ENCODE measurements around the gene NPBWR2.
"Not testable (repeated sequence)": the region's sequence is repeated elsewhere in the genome, so short reads cannot be mapped to it uniquely, and the experiment has no call there.

NPBWR2 gene

DNA sequence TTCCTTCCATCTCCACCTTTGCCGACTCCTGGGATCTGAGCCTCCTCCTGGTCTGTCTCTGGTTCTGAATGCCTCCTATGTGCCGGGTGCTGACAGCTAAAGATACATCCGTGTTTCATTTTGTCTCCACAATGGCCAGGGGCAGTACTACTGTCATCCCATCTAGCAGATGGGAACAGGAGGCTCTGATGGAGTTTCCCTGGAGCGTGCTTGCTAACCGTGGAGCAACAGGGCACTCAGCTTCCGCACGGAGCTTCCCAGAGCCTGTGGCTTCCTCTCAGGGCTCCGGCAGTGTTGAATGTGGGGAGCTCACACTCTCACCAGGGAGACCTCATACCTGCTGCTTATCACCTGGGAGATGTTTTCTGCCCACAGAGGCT lies 11.9 kb upstream of the NPBWR2 start:
- TF ChIP-seq, protein P1, sequence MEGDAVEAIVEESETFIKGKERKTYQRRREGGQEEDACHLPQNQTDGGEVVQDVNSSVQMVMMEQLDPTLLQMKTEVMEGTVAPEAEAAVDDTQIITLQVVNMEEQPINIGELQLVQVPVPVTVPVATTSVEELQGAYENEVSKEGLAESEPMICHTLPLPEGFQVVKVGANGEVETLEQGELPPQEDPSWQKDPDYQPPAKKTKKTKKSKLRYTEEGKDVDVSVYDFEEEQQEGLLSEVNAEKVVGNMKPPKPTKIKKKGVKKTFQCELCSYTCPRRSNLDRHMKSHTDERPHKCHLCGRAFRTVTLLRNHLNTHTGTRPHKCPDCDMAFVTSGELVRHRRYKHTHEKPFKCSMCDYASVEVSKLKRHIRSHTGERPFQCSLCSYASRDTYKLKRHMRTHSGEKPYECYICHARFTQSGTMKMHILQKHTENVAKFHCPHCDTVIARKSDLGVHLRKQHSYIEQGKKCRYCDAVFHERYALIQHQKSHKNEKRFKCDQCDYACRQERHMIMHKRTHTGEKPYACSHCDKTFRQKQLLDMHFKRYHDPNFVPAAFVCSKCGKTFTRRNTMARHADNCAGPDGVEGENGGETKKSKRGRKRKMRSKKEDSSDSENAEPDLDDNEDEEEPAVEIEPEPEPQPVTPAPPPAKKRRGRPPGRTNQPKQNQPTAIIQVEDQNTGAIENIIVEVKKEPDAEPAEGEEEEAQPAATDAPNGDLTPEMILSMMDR (IDR thresholded peaks at IDR 0.05) = no peak
- TF ChIP-seq ZFX (IDR thresholded peaks at IDR 0.05; ENCODE audit: borderline replicate concordance) = no peak
- H3K27ac ChIP-seq = no peak overlapping the region

DNA sequence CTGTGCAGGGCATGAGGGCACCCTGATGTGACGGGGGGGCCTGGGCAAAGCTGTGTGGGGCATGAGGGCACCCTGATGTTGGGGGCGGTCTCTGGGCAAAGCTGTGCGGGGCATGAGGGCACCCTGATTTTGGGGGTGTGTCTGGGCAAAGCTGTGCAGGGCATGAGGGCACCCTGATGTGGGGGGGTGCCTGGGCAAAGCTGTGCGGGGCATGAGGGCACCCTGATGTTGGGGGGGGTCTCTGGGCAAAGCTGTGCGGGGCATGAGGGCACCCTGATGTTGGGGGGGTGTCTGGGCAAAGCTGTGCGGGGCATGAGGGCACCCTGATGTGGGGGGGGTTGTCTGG lies 10.0 kb upstream of the NPBWR2 start:
- H3K27ac ChIP-seq = not testable (repeated sequence)

DNA sequence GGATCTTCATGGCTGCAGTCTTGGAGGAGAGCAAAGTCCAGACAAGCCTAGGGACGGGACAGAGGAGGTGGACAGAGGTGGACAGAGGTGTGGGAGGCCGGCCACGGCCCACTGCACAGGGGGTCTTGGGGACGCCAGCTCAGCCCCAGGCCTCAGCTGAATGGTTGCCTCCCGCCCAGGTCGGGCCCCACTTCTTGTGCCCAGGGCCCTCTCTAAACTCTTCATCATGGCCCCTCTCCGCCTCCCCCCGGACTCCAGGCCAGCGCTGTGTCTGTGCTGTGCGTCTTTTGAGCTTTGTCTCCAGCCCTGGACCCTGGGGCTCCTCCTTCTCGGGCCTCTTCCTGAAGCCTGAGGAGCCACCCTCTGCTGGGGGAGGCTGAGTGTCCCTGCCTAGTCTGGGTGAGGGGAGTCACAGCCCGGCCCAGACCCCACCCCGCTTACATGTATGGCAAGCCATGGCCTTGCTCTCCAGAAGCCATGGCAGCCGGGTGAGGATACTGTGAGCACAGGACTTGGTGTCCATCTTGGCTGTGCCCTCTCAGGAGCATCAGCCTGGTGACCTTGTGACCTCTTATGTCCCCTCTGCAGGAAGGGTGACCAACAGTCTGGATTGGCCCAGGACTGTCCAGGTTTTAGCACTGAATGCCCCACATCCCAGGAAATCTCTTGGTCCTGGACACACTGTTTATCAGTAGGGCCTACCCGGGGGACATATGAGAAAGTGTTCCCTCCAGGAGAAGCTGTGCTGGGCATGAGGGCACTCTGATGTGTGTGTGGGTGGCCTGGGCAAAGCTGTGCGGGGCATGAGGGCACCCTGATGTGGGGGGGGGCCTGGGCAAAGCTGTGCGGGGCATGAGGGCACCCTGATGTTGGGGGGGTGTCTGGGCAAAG lies 9.4 kb upstream of the NPBWR2 start:
- TF ChIP-seq ZFX (IDR thresholded peaks at IDR 0.05; ENCODE audit: borderline replicate concordance) = no peak
- TF ChIP-seq, protein P1 (IDR thresholded peaks at IDR 0.05) = no peak
- no peak overlapping the region for H3K27ac ChIP-seq

DNA sequence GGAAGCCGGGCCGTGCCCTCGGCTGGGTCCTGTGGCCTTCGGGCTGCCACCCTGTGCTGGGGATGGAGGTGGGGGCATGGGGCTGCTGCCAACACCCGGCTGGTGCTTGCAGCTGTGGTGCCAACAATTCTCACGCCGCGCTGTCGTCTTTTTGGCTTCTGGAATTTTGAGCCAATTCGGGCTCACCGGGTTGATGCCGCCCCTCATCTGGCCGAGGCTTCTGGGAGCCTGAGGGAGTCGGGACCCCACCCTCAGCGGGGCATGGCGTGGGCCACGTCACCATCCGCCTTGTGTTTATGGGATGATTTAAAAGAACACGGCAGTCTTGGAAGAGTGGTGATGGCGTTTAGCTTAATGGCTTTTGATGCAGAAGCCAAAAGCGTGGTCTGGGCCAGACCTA lies 8.7 kb upstream of the NPBWR2 start:
- H3K27ac ChIP-seq = no peak overlapping the region
- no peak for TF ChIP-seq ZFX (IDR thresholded peaks at IDR 0.05; ENCODE audit: borderline replicate concordance)
- TF ChIP-seq, protein P1 (IDR thresholded peaks at IDR 0.05) = no peak

DNA sequence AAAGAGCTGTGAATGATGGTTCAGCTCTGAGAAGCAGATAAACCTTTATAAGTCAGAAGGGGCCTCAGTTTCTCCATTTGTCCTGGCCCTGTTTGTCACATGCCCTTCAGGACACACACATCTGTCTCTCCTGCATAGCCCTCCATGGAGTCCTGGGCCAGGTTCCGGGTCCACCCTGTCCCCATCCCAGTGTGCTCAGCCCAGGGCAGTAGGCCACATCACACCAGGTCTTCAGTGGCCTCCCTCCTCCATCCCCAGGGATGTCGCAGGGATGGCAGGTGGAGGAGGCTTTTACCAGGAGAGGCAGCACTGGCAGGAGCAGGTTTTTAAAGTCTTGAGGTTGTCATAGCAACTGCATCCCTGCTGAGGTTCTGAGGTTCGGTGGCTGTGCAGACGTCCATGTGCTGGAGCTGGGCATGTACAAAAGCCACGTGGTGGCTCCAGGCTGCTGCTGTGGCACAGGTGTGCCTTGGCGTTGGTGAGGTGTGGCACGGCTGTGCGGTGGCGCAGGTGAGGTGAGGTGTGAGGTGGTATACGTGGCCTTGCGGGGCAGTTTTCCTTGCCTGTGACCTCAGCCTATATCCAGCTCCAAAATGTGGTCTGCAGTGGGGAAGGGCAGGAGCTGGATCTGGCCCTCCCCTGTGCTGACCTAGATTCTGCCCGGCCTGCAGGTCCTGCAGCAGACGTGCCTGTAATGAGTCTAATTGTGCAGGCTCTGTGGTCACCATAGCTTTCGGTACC lies 8.0 kb upstream of the NPBWR2 start:
- no peak for TF ChIP-seq ZFX (IDR thresholded peaks at IDR 0.05; ENCODE audit: borderline replicate concordance)
- TF ChIP-seq, protein P1 (IDR thresholded peaks at IDR 0.05) = no peak
- H3K27ac ChIP-seq = no peak overlapping the region

DNA sequence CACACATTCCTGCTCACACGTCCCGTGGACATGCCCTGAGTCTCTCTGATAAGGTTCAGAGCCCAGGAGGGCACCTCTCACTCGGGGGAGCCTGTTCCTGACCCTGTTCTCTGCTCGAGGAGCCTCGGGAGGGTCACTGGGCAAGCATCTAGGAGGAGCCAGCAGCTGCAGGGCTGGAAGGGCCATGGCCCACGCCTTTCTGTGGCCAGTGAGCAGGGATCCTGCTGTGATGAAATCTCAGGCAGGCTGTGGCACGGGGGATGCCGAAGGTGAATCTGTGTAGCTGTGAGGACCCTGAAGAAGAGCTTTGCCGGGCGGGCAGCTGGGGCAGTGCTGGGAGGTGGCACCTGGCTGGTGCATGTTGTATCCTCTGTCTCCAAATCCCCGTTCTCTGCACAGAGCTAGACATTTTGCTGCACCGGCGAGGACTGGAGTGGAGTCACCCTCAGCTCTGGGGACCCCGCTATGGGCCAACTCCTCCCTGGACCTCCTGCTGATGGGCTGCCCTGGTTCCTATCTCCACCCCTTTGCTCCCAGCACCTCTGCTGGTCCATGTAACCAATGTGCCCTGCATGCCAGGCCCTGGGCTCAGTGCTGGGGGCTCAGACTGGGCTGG lies 7.1 kb upstream of the NPBWR2 start:
- H3K27ac ChIP-seq = no peak overlapping the region
- TF ChIP-seq ZFX (IDR thresholded peaks at IDR 0.05; ENCODE audit: borderline replicate concordance) = no peak
- TF ChIP-seq, protein P1 (IDR thresholded peaks at IDR 0.05) = no peak

DNA sequence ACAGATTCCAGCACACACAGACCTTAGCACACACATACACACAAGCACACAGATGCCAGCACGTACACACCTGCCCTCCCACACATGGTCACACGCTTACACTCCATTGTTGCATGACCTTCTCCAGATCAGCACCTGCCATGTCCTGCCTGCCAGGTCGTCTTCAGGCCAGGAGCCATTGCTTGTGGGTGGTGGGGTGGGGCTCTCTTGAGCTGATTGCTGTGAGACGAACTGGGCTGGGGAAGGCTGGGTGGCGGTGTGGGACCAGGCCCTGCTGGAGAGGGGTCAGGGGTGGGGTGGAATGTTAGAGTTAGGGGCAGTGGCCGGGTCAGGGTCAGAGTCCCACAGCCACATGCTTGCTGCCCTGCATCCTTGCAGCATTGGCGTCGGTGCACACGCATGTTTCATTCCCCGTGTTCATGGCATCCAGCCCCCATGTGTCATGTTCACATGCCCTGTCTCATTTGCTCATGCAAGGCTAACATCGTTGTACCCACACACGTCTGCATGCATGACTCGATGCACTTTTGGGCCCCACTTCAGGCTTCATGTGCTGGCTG lies 6.5 kb upstream of the NPBWR2 start:
- TF ChIP-seq ZFX (IDR thresholded peaks at IDR 0.05; ENCODE audit: borderline replicate concordance) = no peak
- TF ChIP-seq, protein P1 (IDR thresholded peaks at IDR 0.05) = no peak
- no peak overlapping the region for H3K27ac ChIP-seq

Measured in 22Rv1 (cell line).